Mesendoderm (in vitro differentiated cells): ENCODE data around the gene TXNDC11.

Source experiments
- DNase-seq: peaks from one replicate; pipeline ENCODE4 v3.0.0; 2013
- H2AK5ac ChIP-seq: 2 replicates; pipeline ENCODE4 v1.6.1; 2013; ENCODE audit warnings: low read length, inconsistent platforms
- H2BK120ac ChIP-seq: 2 replicates; pipeline ENCODE4 v1.6.1; 2013; ENCODE audit warnings: low read depth, mild to moderate bottlenecking, low read length, moderate library complexity, mixed read lengths
- H2BK15ac ChIP-seq: replicated peaks from 2 replicates; pipeline ENCODE4 v1.6.1; 2013; ENCODE audit warnings: low read depth, mild to moderate bottlenecking, moderate library complexity
- H2BK5ac ChIP-seq: 2 replicates; pipeline ENCODE4 v1.6.1; 2013; ENCODE audit warnings: low read length, inconsistent platforms
- H3K18ac ChIP-seq: 2 replicates; pipeline ENCODE4 v1.6.1; 2013; ENCODE audit warnings: mild to moderate bottlenecking, low read length, mixed read lengths
- H3K23ac ChIP-seq: one replicate; pipeline ENCODE4 v1.6.1; 2013; ENCODE audit warnings: low read length
- H3K27ac ChIP-seq: 2 replicates; pipeline ENCODE4 v1.5.1; 2013; ENCODE audit warnings: low read depth, mild to moderate bottlenecking, inconsistent platforms, low read length, moderate library complexity
- H3K27me3 ChIP-seq: 2 replicates; pipeline ENCODE4 v1.6.1; 2013; ENCODE audit warnings: low read length, control low read depth, mild to moderate bottlenecking, inconsistent platforms; ENCODE audit not compliant: insufficient read depth, poor library complexity
- H3K36me3 ChIP-seq: 2 replicates; pipeline ENCODE4 v1.6.1; 2013; ENCODE audit warnings: low read length, inconsistent platforms; ENCODE audit not compliant: control insufficient read depth, insufficient read depth
- H3K4ac ChIP-seq: one replicate; pipeline ENCODE4 v1.6.1; 2013; ENCODE audit warnings: low read depth, mild to moderate bottlenecking, low read length, moderate library complexity
- H3K4me1 ChIP-seq: 2 replicates; pipeline ENCODE4 v1.6.1; 2013; ENCODE audit warnings: low read depth, low read length, inconsistent platforms; ENCODE audit not compliant: control insufficient read depth
- H3K4me2 ChIP-seq: 2 replicates; pipeline ENCODE4 v1.6.1; 2013; ENCODE audit warnings: low read length
- H3K4me3 ChIP-seq: 2 replicates; pipeline ENCODE4 v1.5.1; 2013; ENCODE audit warnings: mild to moderate bottlenecking, low read length
- H3K56ac ChIP-seq: one replicate; pipeline ENCODE4 v1.6.1; 2013; ENCODE audit warnings: low read length
- H3K79me1 ChIP-seq: 2 replicates; pipeline ENCODE4 v1.6.1; 2013; ENCODE audit warnings: low read length, inconsistent platforms
- H3K79me2 ChIP-seq: 2 replicates; pipeline ENCODE4 v1.6.1; 2013; ENCODE audit warnings: mild to moderate bottlenecking, low read length; ENCODE audit not compliant: control insufficient read depth, insufficient read depth
- H3K9ac ChIP-seq: 2 replicates; pipeline ENCODE4 v1.6.1; 2013; ENCODE audit warnings: low read length, inconsistent platforms
- H4K5ac ChIP-seq: one replicate; pipeline ENCODE4 v1.6.1; 2013; ENCODE audit warnings: low read length
- H4K8ac ChIP-seq: one replicate; pipeline ENCODE4 v1.6.1; 2013; ENCODE audit warnings: low read depth, mild to moderate bottlenecking, control low read depth, low read length, moderate library complexity
- WGBS: extraction: QIAGEN DNeasy Blood & Tissue Kit; methylation state at CpG from one replicate; pipeline ENCODE4 v1.1.7; 2013; ENCODE audit warnings: low lambda C conversion rate, missing lambda C conversion rate; ENCODE audit not compliant: insufficient coverage; ENCODE audit errors: extremely low coverage; 5-methylcytosine and 5-hydroxymethylcytosine counted together

TXNDC11 gene

DNA sequence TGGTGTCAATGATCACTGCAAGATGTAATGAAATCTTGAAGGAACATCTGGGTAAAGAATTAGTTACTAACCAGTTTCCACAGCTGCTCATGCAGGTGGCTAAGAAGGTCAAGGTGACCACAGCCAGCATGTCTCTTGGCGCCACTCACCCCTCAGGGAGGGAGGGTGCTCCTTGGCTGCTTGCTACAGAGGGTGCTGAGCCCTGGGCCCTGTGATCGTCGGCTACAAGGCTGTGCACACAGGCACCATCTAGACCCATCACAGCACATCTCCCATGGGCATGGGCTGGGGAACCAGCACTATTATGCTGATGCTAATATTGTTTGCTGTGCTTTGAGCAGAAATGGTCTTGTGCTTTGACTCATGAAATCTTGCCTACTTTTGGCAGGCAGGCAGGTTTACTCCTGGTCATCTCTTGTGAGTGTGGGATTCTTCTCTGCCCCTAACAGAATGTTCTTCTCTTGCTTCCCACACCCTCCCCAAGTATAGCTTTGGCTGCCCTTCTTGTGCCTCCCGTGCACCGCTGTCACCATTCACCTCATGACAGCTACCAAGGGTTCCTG lies 36.4 kb downstream of the TXNDC11 start:
- no peak overlapping the region for H3K9ac ChIP-seq
- no peak for DNase-seq
- H3K36me3 ChIP-seq = no peaks in the 10 kb centered on the region
- no peak overlapping the region for H2AK5ac ChIP-seq
- no peak overlapping the region for H3K56ac ChIP-seq
- no CpG with 5 or more reads among the region's 5 CpGs for WGBS
- no peak overlapping the region for H4K8ac ChIP-seq
- no peak overlapping the region for H4K5ac ChIP-seq
- no peak overlapping the region for H3K23ac ChIP-seq
- no peak overlapping the region for H3K27ac ChIP-seq
- no peaks in the 10 kb centered on the region for H3K27me3 ChIP-seq
- H3K4me1 ChIP-seq = no peaks in the 10 kb centered on the region
- no peak overlapping the region for H2BK5ac ChIP-seq
- H2BK120ac ChIP-seq = no peak overlapping the region
- no peak overlapping the region for H3K4me3 ChIP-seq
- H3K4me2 ChIP-seq = no peak overlapping the region
- H2BK15ac ChIP-seq = no peak overlapping the region
- H3K4ac ChIP-seq = no peak overlapping the region
- H3K79me2 ChIP-seq = no peaks in the 10 kb centered on the region
- H3K79me1 ChIP-seq = no peaks in the 10 kb centered on the region
- no peak overlapping the region for H3K18ac ChIP-seq

GRCh38 chr16:11705311-11706025 lies 37.2 kb downstream of the TXNDC11 start:
- no peaks in the 10 kb centered on the region for H3K79me1 ChIP-seq
- no peaks in the 10 kb centered on the region for H3K27me3 ChIP-seq
- no peaks in the 10 kb centered on the region for H3K79me2 ChIP-seq
- DNase-seq = no peak
- no peak overlapping the region for H2BK120ac ChIP-seq
- no peak overlapping the region for H2BK5ac ChIP-seq
- H2AK5ac ChIP-seq = no peak overlapping the region
- H3K18ac ChIP-seq = no peak overlapping the region
- H3K23ac ChIP-seq = no peak overlapping the region
- H3K4me2 ChIP-seq = no peak overlapping the region
- no peak overlapping the region for H3K56ac ChIP-seq
- WGBS = 100% methylated on average over 1 of the region's 6 CpGs
- H4K8ac ChIP-seq = no peak overlapping the region
- H4K5ac ChIP-seq = no peak overlapping the region
- no peak overlapping the region for H3K4ac ChIP-seq
- H3K4me3 ChIP-seq = no peak overlapping the region
- H3K36me3 ChIP-seq = no peaks in the 10 kb centered on the region
- H3K27ac ChIP-seq = no peak overlapping the region
- no peaks in the 10 kb centered on the region for H3K4me1 ChIP-seq
- H2BK15ac ChIP-seq = no peak overlapping the region
- no peak overlapping the region for H3K9ac ChIP-seq

GRCh38 chr16:11700264-11701029 lies 42.2 kb downstream of the TXNDC11 start:
- no peaks in the 10 kb centered on the region for H3K27me3 ChIP-seq
- H2AK5ac ChIP-seq = no peak overlapping the region
- H2BK5ac ChIP-seq = no peak overlapping the region
- no peak overlapping the region for H3K4me2 ChIP-seq
- no peak overlapping the region for H3K9ac ChIP-seq
- no peak overlapping the region for H4K8ac ChIP-seq
- DNase-seq = no peak
- no peak overlapping the region for H3K27ac ChIP-seq
- H2BK120ac ChIP-seq = no peak overlapping the region
- H3K56ac ChIP-seq = no peak overlapping the region
- H4K5ac ChIP-seq = no peak overlapping the region
- H3K36me3 ChIP-seq = peaks cover 8% of the 10 kb centered on the region
- H3K79me2 ChIP-seq = no peaks in the 10 kb centered on the region
- H3K79me1 ChIP-seq = peaks cover 2% of the 10 kb centered on the region
- H2BK15ac ChIP-seq = no peak overlapping the region
- H3K18ac ChIP-seq = no peak overlapping the region
- no peak overlapping the region for H3K23ac ChIP-seq
- no peaks in the 10 kb centered on the region for H3K4me1 ChIP-seq
- no peak overlapping the region for H3K4me3 ChIP-seq
- no CpG with 5 or more reads among the region's 9 CpGs for WGBS
- no peak overlapping the region for H3K4ac ChIP-seq

DNA sequence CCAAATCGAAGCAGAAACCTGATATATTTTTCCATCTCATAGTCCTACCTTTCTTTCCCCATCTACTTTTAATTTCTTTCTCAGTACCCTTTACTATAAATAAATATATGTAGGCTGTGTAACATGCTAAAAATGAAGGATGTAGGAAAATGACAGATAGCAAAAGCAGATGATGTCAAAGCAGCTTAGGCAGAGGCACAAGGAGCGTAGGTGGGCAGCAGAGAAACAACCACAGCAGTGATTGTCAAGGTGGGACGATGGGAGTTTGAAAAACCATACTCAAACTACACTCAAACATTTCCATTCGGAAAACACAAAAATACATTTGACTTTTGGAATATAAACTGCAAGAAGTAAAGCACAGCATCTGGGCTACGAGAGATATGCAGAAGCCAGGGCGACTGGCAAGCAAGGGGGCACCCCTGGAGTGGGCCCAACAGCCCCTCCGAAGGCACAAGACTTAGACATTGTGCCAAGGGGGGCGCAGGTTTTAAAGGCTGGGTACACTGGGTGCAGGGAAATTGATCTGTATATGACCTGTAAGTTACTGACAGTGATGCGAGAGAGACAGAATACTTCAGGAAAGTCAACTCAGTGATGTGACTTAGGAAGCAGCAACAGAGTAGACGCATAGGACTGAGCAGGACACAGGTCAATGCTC lies 43.3 kb downstream of the TXNDC11 start:
- no peak overlapping the region for H3K4me2 ChIP-seq
- H2BK120ac ChIP-seq = no peak overlapping the region
- H4K5ac ChIP-seq = no peak overlapping the region
- no peak overlapping the region for H2AK5ac ChIP-seq
- no peak overlapping the region for H4K8ac ChIP-seq
- no peak overlapping the region for H3K9ac ChIP-seq
- H3K56ac ChIP-seq = no peak overlapping the region
- H3K79me1 ChIP-seq = peaks cover 2% of the 10 kb centered on the region
- no peak for DNase-seq
- H3K27ac ChIP-seq = no peak overlapping the region
- H3K79me2 ChIP-seq = no peaks in the 10 kb centered on the region
- H3K23ac ChIP-seq = no peak overlapping the region
- H2BK15ac ChIP-seq = no peak overlapping the region
- no peak overlapping the region for H3K4ac ChIP-seq
- no peaks in the 10 kb centered on the region for H3K4me1 ChIP-seq
- no peaks in the 10 kb centered on the region for H3K27me3 ChIP-seq
- H3K36me3 ChIP-seq = peaks cover 8% of the 10 kb centered on the region
- H3K18ac ChIP-seq = no peak overlapping the region
- 100% methylated on average over 1 of the region's 10 CpGs for WGBS
- H2BK5ac ChIP-seq = no peak overlapping the region
- no peak overlapping the region for H3K4me3 ChIP-seq

DNA sequence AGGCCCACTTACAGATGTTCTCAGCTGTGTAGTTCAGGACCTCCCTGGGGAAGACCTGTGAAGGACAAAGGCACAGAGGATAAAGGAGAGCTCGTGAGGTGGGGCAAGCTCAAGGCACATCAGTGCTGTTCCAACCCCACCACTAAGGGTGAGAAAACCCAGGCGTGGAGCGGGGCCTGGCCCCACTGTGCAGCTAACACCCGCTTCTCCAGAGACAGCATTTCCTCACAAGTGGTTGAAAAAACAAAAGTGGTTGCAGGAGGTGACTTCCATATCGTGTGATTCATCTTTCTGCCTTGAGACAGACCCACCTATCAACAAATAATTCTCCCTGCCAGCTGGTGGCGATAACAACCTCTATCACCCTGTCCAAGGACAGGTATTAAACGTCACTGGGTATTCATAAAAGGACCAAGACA lies 44.4 kb downstream of the TXNDC11 start:
- Histone ChIP-seq H3K36me3 (peaks cover 8% of the 10 kb centered on the region), H3K4me3 (no peak overlapping the region), H4K8ac (no peak overlapping the region), H3K27ac (no peak overlapping the region), H3K27me3 (no peaks in the 10 kb centered on the region), H2BK15ac (no peak overlapping the region), H4K5ac (no peak overlapping the region), H3K4ac (no peak overlapping the region), H2AK5ac (no peak overlapping the region), H3K4me2 (no peak overlapping the region), H2BK120ac (no peak overlapping the region), H3K79me2 (no peaks in the 10 kb centered on the region), H3K79me1 (peaks cover 2% of the 10 kb centered on the region), H2BK5ac (no peak overlapping the region), H3K18ac (no peak overlapping the region), H3K23ac (no peak overlapping the region), H3K9ac (no peak overlapping the region), H3K4me1 (no peaks in the 10 kb centered on the region), H3K56ac (no peak overlapping the region)
- no CpG with 5 or more reads among the region's 7 CpGs for WGBS
- no peak for DNase-seq
